Stimulated activated CD4-positive, alpha-beta T cell treated with anti-CD3 and anti-CD28 coated beads, Interleukin-4, amount 100 ng/mL, for 4 hours (primary cell): ENCODE results near the gene BCAT1.
"Not testable (repeated sequence)": the region's sequence is repeated elsewhere in the genome, so short reads cannot be mapped to it uniquely, and the experiment has no call there.

Source experiments
- DNase-seq, 2 experiments: peaks; one replicate each; pipeline ENCODE4 v3.0.0-alpha.2; 2020

BCAT1 gene

DNA sequence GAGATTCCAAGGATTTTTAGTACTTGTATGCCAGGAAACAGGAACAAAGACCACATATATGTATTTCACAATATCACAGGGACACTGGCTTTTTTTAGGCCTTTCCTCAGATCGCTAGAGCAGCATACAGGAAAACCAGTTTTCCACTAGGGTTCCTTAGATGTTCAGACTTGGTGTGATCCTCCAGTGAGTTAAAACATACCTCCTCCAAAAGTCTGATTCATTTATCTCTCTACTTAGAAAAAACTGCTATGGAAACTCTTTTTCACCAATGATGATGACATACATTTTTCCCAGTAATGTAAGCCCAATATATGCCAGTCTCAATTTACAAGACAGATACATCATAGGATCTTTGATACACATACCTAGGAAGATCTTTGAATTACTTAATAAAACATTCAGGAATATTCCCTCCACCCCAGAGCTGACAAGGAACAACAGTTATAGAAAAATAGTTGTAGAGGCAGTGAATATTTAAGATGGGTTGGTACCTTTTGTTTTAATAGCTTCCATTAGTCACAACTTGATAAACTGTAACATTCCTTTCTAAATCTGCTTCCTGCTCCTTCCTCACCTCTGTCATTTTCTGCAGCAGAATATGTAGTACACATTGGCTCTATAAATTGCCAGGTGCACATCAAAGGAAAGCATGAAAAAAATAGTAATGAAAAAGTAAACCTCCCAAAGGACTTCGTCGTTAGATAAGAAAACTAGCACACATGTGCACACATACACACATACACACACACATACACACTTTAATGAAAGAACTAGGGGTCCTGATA, 27.5 kb downstream of the BCAT1 start:
- DNase-seq: no peak

DNA sequence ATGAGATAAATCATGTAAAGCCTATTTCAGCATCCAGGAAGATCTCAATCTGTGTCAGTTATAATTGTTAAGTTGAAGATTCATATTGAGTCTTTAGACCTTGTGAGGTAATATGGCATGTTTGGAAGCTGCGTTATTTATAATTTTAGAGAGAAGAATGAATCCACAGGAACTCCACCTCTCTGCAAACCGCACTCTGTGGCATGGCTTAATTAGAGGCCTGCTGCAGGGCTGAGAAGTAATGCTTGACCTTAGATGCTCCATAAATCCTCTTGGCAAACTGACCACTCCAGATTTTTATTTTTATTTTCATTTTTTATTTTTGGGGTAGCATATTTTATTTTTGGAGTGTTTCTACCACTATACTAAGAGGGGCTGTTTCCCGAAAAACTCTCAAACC, 28.8 kb downstream of the BCAT1 start:
- DNase-seq: no peak

DNA sequence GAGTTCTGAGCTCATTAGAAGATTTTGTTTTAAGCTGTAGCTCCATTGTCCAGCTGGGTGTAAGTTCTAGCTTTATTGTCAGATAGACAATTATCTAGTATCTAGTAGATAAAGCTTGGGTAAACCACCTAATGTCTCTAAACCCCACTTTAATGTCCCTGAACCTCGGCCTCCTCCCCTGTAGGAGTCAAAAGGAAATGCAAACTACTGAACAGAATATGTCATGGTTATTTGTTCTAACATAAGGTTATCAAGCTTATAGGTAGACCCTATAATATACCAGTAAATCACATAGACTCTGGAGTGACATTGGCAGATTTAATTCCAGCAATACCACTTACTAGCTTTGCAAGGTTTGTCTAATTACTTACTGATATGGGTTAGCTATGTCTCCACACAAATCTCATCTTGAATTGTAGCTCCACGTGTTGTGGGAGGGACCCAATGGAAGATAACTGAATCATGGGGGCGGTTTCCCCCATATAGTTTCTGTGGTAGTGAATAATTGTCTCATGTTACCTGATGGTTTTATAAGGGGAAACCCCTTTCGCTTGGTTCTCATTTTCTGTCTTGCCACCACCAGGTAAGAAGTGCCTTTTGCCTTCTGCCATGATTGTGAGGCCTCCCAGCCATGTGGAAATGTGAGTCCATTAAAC, 29.4 kb downstream of the BCAT1 start:
- DNase-seq: peak in 1 of 2 experiments; percentile 29

DNA sequence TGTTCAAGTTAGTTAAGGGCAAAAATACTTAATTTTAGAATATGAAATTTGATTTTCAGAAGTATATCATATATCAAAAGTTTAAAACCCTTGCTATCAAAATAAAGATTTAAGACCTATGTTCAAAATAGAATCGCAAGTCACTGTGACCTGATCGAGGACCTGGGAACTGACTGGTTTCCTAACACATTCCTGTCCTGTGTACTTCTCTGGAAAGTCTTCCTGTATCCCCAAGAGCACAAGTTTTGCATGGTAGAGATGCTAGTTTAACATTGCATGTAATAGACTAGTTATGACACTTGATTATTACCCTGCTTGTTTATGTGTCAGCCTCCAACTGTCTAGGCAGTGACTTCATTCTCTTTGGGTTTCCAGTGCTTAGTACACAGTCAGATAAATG, 30.3 kb downstream of the BCAT1 start:
- no peak for DNase-seq

DNA sequence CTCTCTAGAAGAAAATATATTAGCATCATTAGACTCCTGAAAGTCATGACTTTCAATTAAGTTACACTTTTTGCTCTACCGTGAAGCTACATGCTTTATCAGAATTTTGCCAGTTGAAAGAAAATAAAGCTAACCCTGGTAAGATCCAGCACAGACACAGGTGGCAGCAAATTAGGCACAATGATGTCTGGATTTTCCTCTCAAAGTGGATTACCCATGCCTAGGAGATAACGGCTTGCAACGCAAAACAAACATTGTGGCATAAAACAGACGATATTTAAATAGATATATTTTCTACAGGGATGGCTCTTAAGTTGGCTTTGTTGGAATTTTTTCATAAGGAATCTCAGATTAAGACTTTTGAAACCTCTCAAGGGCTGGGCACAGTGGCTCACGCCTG, 33.4 kb downstream of the BCAT1 start:
- no peak for DNase-seq

DNA sequence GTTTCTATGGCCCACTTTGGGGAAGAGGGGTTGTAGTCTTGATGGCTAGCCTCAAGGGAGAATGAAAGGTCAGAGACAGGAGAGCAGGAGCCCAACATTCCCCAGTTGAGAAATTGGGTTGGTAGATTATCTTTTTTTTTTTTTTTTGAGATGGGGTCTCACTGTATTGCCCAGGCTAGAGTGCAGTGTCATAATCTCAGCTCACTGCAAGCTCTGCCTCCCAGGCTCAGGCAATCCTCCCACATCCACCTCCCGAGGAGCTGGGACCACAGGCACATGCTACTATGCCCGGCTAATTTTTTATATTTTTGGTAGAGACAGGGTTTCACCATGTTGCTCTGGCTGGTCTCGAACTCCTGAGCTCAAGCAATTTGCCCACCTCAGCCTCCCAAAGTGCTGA, 34.9 kb downstream of the BCAT1 start:
- DNase-seq: no peak

DNA sequence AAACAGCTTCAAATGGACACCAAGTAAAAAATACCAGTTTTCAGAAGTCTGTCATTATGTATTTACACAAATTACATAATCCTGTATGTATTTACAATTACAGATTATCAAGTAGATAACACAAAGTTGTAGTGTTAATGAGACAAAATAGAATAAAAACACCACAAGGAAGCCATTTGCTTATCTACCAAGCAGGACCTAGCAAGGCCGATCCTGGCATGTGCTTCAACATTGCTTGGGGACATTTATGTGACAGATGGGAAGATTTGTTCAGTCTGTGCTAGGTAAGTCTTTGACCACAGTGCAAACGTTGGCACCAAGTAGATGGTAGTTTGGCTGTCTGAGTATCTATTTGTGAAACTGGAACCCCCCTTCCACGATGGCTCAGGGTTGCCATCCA, 35.8 kb downstream of the BCAT1 start:
- DNase-seq: no peak

DNA sequence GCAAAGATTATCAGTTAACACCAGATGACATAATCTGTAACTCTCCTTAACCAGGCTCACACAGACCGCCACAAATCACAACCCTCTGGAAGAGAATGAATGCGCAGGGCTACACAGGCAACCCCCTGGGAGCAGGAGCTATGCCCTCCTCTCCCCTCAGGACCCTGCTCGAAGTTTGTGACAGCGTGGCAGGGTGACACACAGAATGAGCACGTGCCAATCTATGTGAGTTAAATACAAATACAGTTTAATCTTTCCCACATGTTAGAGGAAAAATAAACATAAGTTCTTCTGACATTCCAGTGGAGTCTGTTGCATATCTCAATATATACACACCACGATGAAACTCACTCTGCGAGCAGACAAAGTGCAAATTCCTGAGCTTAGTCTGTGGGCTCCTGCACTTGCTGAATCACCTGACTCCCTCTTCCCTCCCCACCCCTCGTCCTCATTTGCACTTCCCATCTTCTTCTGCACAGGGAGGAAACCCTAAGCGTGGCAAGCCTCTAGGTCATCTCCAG, 37.6 kb downstream of the BCAT1 start:
- no peak for DNase-seq

DNA sequence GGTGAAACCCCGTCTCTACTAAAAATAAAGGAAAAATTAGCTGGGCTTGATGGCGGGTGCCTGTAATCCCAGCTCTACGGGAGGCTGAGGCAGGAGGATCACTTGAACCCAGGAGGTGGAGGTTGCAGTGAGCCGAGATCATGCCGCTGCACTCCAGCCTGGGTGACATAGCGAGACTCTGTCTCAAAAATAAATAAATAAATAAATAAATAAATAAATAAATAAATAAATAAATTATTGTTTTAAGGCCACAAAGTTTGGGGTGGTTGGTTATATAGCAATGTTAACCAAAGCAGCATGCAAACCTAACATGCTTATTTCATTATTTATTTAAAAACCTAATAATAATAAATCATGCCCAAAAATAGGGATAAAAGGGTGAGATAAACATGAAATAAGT, 38.7 kb downstream of the BCAT1 start:
- DNase-seq: not testable (repeated sequence)

DNA sequence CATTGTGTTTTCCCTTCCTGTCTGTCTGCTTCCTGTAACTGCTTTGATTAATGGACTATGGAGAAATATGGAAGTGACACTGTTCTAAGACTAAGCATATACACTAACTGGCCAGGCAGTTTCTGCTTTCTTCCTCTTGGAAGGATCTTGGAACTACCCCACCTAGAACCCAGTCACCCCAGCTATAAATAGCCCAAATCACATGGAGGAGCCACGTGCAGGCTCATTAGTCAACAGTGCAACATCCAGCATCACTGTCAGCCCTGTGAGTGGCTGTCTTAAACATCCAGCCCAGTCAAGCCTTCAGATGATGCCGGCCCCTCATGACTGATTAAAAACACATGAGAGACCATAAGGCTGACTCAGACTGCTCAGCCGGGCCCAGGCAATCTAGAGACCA, 39.2 kb downstream of the BCAT1 start:
- no peak for DNase-seq

DNA sequence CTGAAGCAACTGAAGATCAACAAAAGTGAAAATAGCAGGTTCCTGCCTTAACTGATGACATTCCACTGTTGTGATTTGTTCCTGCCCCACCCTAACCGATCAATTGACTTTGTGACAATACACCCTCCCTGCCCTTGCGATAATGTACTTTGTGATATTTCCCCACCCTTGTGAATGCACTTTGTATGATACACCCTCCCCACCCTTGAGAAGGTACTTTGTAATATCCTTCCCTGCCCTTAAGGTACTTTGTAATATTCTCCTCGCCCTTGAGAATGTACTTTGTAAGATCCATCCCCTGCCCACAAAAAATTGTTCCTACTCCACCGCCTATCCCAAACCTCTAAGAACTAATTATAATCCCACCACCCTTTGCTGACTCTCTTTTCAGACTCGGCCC, 41.4 kb downstream of the BCAT1 start:
- DNase-seq: no peak

DNA sequence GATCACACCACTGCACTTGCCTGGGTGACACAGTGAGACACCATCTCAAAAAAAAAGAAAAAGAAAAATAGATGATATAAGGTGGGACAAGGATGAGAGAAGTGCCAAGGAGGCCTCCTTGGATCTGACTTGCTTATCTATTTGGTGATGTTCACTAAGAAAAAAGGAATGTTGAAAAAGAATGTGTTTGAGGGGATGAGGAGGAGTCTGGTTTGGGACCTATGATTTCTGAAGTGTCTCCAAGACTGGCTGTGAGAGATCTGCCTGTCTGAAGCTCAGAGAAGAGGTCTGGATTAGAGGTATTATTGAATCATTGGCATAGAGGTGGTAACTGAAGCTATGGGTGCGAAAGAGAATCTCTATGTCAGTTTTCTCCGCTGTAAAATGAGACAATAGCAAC, 42.8 kb downstream of the BCAT1 start:
- no peak for DNase-seq

DNA sequence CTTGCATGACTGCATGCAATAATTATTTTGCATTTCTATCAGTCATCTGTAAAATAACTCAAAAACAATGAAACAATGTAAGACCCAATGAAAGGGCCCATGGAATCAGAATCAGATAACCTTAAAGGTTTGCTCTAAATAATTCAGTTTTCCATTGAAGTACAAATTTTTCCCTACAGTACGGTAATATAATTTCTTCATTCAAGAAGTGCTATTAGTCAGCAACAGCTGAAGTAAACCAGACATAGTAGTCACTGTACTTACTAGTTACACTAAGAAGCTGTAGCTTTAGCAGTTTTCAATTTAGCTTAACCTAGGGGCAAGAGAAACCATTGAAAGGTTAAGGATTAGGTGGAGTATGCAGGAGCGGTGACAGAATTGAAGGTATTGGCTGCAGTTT, 43.5 kb downstream of the BCAT1 start:
- no peak for DNase-seq

DNA sequence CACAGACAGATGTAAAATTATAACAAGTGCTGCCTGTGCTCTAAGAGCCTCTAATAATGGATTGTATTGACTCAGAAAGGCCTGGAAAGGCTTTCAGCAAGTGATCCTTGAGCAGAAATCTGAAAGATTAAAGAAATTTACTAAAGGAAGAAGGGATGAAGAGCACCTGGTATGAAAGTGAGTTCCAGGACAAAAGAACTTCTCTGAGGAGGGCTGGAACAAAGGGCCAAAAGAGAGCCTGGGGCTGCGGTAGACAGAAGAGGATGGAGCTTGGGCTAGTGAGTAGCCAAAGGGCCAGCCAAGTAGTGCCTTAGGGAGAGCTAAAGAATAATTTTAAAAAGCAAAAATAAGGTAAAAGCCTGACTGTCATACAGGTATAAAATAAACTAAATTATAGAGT, 44.0 kb downstream of the BCAT1 start:
- no peak for DNase-seq

DNA sequence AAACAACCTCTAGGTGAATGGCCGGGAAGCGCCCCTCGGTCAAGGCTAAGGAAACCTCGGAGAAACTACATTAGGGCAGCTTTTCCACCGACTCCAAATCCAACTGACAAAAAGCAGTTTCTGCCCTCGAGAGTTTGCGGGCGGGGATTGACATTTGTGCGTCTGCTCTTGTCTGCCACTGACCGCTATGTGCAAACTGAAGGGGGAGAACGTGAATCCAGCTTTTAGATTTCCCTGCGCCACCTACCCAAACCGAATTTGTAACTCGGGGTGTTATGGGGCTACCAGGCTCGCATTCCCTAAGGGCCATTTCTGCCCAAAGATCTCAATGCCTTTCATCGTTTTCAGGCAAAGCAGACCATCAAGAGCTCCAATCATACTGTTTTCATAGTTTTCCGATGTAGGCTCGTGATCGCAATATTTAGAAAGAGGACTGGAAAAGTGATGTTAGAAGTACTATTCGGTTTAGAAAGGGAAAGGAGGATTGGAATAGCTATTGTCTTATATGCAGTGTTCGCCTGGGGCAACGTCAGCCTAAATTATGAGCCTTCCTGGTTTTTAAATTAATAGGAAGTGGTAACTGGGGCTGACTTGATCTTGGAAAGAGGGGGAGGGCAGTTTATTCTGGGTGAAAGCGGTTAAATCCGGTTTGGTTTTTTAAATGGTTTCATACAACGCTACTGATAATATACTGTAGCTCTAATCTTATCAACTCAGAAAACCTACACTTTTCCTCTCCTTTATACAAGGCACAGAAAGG, 45.4 kb downstream of the BCAT1 start:
- no peak for DNase-seq

DNA sequence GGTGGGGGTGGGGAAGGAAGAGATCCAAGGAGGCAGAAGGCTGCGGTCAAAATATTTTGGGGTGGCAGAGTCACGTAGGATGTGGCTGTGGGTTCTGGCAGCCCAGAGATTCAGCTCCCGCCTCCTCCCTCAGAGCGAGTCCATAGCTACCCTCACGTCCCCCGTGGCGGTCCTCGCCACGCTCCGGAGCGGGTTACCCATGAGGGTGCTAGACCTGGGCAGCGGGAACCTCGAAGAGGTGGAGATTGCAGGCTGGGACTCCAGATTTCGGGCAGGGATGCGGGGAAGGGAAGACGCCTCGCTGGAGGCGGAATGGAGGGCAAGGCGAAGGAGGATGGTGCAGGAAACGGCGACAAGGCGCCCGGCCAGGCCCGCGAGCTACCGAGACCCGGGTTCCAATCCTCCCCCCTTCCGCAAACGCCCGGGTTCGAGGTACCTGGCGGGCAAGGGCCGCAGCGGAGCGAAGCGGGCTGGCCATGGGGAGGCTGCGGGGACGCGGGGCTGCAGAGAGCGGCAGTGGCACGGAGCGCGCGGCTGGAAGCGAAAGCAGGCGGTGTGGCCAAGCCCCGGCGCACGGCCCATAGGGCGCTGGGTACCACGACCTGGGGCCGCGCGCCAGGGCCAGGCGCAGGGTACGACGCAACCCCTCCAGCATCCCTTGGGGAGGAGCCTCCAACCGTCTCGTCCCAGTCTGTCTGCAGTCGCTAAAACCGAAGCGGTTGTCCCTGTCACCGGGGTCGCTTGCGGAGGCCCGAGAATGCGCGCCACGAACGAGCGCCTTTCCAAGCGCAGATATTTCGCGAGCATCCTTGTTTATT, 46.2 kb downstream of the BCAT1 start:
- peak in 1 of 2 experiments; percentile 17 for DNase-seq

DNA sequence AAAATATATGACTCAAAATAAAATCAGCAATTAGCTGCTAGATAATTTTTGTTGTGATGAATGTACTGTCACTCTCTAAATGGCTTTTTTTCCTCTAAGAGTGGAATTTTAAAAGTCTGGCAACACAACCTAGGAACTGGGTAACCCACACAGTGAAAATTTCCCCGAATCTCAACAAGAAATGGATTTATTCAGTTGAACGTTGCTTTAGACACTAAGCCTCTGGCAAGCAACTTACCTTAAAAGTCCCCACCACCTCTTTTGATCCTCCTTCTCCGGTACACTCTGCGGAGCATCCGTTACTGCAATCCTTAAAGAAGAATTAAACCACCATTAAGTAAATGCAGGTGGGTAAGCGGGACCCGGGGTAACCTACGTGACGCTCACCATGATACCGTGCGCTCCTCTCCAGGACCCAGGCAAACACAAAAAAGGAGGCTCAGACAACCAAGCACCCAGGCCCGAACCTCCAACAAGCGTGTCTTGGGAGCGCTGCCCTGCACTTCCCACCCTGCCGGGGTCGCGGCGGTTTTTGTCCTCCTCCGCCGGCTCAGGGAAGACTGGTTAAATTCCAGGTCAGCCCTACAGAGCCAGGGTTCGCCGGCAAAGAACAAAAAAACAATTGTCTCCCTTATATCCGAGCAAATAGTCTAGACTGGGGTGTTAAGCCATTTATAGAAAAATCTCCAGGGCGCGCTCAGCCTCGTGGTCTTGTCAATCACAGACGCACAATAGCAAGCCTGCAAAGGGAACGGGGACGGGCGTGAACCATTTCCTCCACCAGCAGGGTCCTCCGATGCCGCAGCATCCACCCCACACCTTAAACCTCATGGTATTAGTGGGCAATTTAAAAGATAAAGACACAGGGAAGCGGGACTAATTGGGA, 47.1 kb downstream of the BCAT1 start:
- DNase-seq: no peak

DNA sequence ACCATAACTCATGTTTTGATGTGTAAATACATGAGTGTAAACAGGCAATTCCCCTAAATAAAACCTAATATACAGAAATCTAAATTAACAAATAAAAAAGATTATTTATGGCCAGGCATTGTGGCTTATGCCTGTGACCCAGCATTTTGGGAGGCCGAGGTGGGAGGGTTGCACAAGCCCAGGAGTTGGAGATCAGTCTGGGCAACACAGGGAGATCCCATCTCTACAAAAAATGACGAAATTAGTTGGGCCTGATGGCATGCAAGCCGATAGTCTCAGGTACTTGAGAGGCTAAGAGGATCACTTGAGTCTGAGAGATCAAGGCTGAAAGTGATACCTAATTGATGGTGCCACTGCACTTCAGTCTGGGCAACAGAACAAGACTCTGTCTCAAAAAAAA, 48.7 kb downstream of the BCAT1 start:
- no peak for DNase-seq

DNA sequence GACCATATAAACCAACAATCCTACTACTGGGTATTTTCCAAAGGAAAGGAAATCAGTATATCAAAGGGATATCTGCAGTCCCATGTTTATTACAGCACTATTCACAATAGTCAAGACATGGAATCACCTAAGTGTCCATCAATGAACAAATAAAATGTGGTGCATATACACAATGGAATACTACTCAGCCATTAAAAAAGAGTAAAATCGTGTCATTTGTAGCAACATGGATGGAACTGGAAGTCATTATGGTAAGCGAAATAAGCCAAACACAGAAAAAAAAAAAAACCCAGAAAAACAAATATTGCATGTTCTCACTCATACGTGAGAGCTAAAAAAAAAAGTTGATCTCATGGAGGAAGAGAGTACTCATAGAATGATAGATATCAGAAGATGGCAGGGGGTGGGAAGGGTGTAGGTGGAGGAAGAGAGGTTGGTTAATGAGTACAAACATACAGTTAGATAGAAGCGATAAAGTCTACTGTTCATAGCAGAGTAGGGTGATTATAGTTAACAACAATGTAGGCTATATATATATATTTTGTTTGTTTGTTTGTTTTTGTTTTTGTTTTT, 49.3 kb downstream of the BCAT1 start:
- peak in 1 of 2 experiments; percentile 15 for DNase-seq

DNA sequence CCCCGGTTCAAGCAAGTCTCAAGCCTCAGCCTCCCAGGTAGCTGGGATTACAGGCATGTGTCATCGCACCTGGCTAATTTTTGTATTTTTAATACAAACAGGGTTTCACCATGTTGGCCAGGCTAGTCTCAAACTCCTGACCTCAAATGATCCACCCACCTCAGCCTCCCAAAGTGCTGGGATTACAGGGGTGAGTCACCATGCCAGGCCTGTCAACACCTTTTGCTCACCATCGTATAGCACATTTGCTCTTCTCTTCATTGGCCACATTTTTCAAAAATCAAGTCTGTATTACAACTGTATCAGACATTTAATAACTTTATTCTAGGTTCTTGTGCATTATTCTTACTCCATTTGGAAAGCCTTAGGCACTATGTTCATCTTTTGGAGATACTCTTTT, 50.3 kb downstream of the BCAT1 start:
- DNase-seq: no peak

DNA sequence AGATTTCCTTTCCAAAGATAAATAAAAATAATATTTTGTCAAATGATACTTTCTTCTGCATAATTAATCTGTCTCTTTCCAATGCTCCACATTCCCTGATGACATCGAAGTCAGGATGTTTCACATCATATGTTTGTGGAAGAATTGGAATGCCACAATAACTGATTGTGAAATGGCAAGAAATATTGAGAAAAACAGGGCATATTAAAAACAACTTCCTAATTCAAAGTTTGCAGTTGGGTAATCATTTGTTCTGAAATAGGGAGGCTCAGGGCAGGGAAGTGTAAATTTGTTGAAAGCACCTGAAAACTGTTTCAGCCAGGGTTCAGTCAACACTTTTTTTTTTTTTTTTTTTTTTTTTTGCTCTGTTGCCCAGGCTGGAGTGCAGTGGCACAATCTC, 50.7 kb downstream of the BCAT1 start:
- DNase-seq: no peak
